Panc1 (cell line): ENCODE data around the gene TRAF2. TPM values are rescaled to one million over a fixed set of nuclear protein-coding genes. Genes with fewer than 3 reads are reported as not detected.

Experiments used
- ATAC-seq: fragments of 200-7000 bp; cut with Tn5 transposase; 2 replicates; pipeline ENCODE4 v1.9.1; 2020; ENCODE audit warnings: mild to moderate bottlenecking, moderate library complexity
- BruUV-seq: library from RNA; stranded (reverse); fragments of 400-500 nt; replicated peaks from 2 replicates; lab custom pipeline; 2021; lab: Mats Ljungman, UMichigan
- CTCF ChIA-PET: fragments of 300-600 bp; sonication (Branson Sonifier 250); formaldehyde crosslinking; loops from one replicate; lab custom pipeline; 2022; ENCODE audit warnings: antibody characterized with exemption; lab: Charles Lee
- POLR2A ChIA-PET: fragments of 300-600 bp; sonication (Branson Sonifier 250); formaldehyde crosslinking; loops from one replicate; lab custom pipeline; 2022; ENCODE audit warnings: antibody characterized with exemption; lab: Charles Lee
- DNase-seq: peaks from one replicate; pipeline ENCODE4 v3.0.0-alpha.2; 2010; ENCODE audit warnings: low read depth, low spot score
- H3K27ac ChIP-seq: 2 replicates; pipeline ENCODE4 v1.5.1; 2011; ENCODE audit warnings: mild to moderate bottlenecking, low read length, inconsistent platforms
- H3K27me3 ChIP-seq: fragments of 200-500 bp; sonication (Bioruptor generic); 2 replicates; pipeline ENCODE4 v1.6.0; 2014; ENCODE audit warnings: low read length, inconsistent platforms; ENCODE audit not compliant: control insufficient read depth, insufficient read depth
- H3K36me3 ChIP-seq: fragments of 200-500 bp; sonication (Bioruptor generic); 2 replicates; pipeline ENCODE4 v1.5.1; 2014; ENCODE audit warnings: inconsistent platforms, mild to moderate bottlenecking, low read length, moderate library complexity; ENCODE audit not compliant: control insufficient read depth, insufficient read depth
- H3K4me1 ChIP-seq: 2 replicates; pipeline ENCODE4 v1.5.1; 2011; ENCODE audit warnings: inconsistent platforms, mild to moderate bottlenecking, low read length, moderate library complexity; ENCODE audit not compliant: control insufficient read depth, insufficient read depth
- H3K4me3 ChIP-seq, 2 experiments: 2 replicates each; pipeline ENCODE4 v1.5.1; 2011 to 2012; ENCODE audit warnings: low read depth in 2 of 2, low read length in 2 of 2, mild to moderate bottlenecking in 2 of 2, inconsistent platforms in 1 of 2, moderate library complexity in 1 of 2
- H3K9me3 ChIP-seq: fragments of 200-500 bp; sonication (Bioruptor generic); 2 replicates; pipeline ENCODE4 v1.5.1; 2014; ENCODE audit warnings: low read depth, mild to moderate bottlenecking, inconsistent platforms, low read length, moderate library complexity; ENCODE audit not compliant: control insufficient read depth, insufficient read depth
- CTCF ChIP-seq: fragments of 450-650 bp; IDR thresholded peaks from 2 replicates; pipeline ENCODE4 v1.5.1; 2017; ENCODE audit warnings: mild to moderate bottlenecking
- POLR2AphosphoS5 ChIP-seq: IDR thresholded peaks from 2 replicates; pipeline ENCODE4 v1.6.1; 2012; ENCODE audit warnings: mild to moderate bottlenecking, low read depth, low read length, moderate library complexity
- REST ChIP-seq, 2 experiments: IDR thresholded peaks; 2 replicates each; pipeline ENCODE4 v1.6.1; 2011 to 2012; ENCODE audit warnings: low read depth in 2 of 2, control low read depth in 1 of 2, low read length in 1 of 2, mild to moderate bottlenecking in 1 of 2, moderate library complexity in 1 of 2; ENCODE audit not compliant: insufficient read depth in 1 of 2
- SIN3A ChIP-seq: IDR thresholded peaks from 2 replicates; pipeline ENCODE4 v1.6.1; 2012; ENCODE audit warnings: low read depth, mild to moderate bottlenecking, low read length, moderate library complexity, borderline replicate concordance; ENCODE audit not compliant: insufficient read depth
- TCF7L2 ChIP-seq: IDR thresholded peaks from 2 replicates; pipeline ENCODE4 v1.6.1; 2011; ENCODE audit warnings: mild to moderate bottlenecking, low read depth, low read length, inconsistent platforms
- in situ Hi-C: cut with HindIII; loops from 2 replicates; pipeline ENCODE4 v1.10.0; 2016; ENCODE audit warnings: low sequenced_read_pairs, low pct_unique_long_range_greater_than_20kb
- intact Hi-C: fragments of 100-400 bp; cut with micrococcal nuclease; formaldehyde crosslinking; loops from one replicate; pipeline ENCODE4 v1.10.0; 2022; ENCODE audit not compliant: unreplicated experiment
- total RNA-seq: library from RNA; stranded (reverse); gene quantifications from one replicate; pipeline ENCODE4 v1.2.1, GENCODE V29; 2021; ENCODE audit not compliant: unreplicated experiment

The TRAF2 gene
- total RNA-seq, 1 experiment from 2014 or later = 48.7 TPM

DNA sequence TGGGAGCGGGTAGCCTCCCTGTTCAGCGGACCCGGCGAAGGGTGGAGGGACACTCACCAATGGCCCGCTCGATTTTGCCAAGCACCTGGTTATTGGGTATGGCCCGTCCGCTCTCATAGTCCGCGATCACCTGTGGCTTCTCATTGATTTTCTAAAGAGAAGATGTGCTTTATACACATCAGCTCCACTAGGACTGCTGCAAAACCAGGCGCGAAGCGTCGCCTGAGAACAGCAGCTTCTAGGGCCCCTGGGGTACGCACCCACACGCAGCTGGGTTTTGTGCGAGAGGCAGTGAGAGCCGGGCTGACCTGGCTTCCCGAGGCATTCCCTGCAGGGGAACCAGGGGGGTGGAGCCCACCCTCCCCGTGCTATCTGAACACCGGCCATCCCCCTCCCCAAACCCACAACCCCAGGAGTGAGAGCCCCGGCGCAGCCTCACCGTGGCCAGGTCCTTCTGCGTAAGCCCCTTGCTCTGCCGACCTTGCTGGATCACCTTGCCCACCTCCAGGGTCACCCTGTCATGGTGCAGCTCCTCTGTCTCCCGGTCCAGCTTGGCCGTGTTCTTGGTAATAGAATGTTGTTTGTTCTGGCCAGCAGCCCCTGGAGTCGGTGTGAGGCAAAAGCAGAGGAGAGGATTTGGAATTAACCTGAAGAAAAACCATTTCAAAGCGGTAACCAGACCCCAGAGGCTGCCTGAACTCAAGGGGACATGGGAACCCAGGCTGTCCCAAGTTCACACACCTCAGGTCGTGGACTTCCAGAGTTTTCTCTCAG, 23.3 kb upstream of the TRAF2 start:
- Histone ChIP-seq H3K36me3 (no peaks in the 10 kb centered on the region; the same call in 1 of the 2 replicates), H3K27ac (no peak overlapping the region), H3K27me3 (no peaks in the 10 kb centered on the region), H3K4me3 (no peak overlapping the region), H3K4me1 (peaks cover 25% of the 10 kb centered on the region), H3K9me3 (no peaks in the 10 kb centered on the region)
- no TSS peak for BruUV-seq
- DNase-seq = no peak
- in situ Hi-C loops = no loop called here
- ChIA-PET POLR2A (no interaction called here), CTCF (no interaction called here)
- intact Hi-C loops = no loop called here
- TF ChIP-seq CTCF (no peak), TCF7L2 (no peak), SIN3A (no peak), POLR2AphosphoS5 (no peak), REST (IDR thresholded peaks at IDR 0.05; ENCODE audit: insufficient read depth in 1 of 2, low read depth in 2 of 2, low read length in 1 of 2) (no peak)
- no peak for ATAC-seq

- H3K27ac ChIP-seq = no peak overlapping the region
- DNase-seq (no peak), ATAC-seq (no peak)
- no peaks in the 10 kb centered on the region; the same call in 1 of the 2 replicates for H3K36me3 ChIP-seq
- BruUV-seq = no TSS peak
- ChIA-PET CTCF (no interaction called here), POLR2A (no interaction called here)
- no peak overlapping the region for H3K4me3 ChIP-seq
- H3K27me3 ChIP-seq = no peaks in the 10 kb centered on the region
- H3K9me3 ChIP-seq = no peaks in the 10 kb centered on the region
- peaks cover 19% of the 10 kb centered on the region for H3K4me1 ChIP-seq
- in situ Hi-C loops = no loop called here
- intact Hi-C loops = no loop called here
- TF ChIP-seq CTCF (no peak), REST (IDR thresholded peaks at IDR 0.05; ENCODE audit: insufficient read depth in 1 of 2, low read depth in 2 of 2, low read length in 1 of 2) (no peak), TCF7L2 (no peak), POLR2AphosphoS5 (no peak), SIN3A (no peak)
These were observed 22.6 kb upstream of the TRAF2 start for GRCh38 chr9:136863623-136864273.
